GM23338 (cell line): Measurements from ENCODE around the gene SH3RF3. TPM values are rescaled to one million over a fixed set of nuclear protein-coding genes. Genes with fewer than 3 reads are reported as not detected.

Experiments used
- ATAC-seq: fragments of 200-7000 bp; cut with Tn5 transposase; 3 replicates; pipeline ENCODE4 v1.9.1; 2020
- DNase-seq: peaks from one replicate; pipeline ENCODE4 v3.0.0-alpha.2; 2015; ENCODE audit warnings: low spot score
- H2AFZ ChIP-seq: fragments of 200-600 bp; sonication (generic); 2 replicates; pipeline ENCODE4 v1.8.0; 2016; ENCODE audit warnings: antibody characterized with exemption, mild to moderate bottlenecking, moderate library complexity
- H3F3A ChIP-seq: fragments of 200-600 bp; sonication (generic); replicated peaks from 2 replicates; pipeline ENCODE4 v1.8.0; 2017; ENCODE audit warnings: antibody characterized with exemption, mixed run types, low read depth
- H3K27ac ChIP-seq: fragments of 200-600 bp; sonication (generic); 2 replicates; pipeline ENCODE4 v1.6.1; 2016; ENCODE audit warnings: low read depth
- H3K27me3 ChIP-seq: fragments of 200-600 bp; sonication (generic); 2 replicates; pipeline ENCODE4 v1.8.0; 2016; ENCODE audit warnings: mild to moderate bottlenecking, mixed run types, moderate library complexity; ENCODE audit not compliant: insufficient read depth
- H3K36me3 ChIP-seq: fragments of 200-600 bp; sonication (generic); 2 replicates; pipeline ENCODE4 v1.8.0; 2016; ENCODE audit warnings: mild to moderate bottlenecking; ENCODE audit not compliant: insufficient read depth
- H3K4me1 ChIP-seq: fragments of 200-600 bp; sonication (generic); 2 replicates; pipeline ENCODE4 v1.8.0; 2016; ENCODE audit warnings: mild to moderate bottlenecking, moderate library complexity; ENCODE audit not compliant: insufficient read depth
- H3K4me2 ChIP-seq: fragments of 200-600 bp; sonication (generic); 2 replicates; pipeline ENCODE4 v1.7.1; 2017; ENCODE audit warnings: mixed run types
- H3K4me3 ChIP-seq: fragments of 200-600 bp; sonication (generic); 2 replicates; pipeline ENCODE4 v1.6.1; 2016; ENCODE audit warnings: mixed run types
- H3K79me2 ChIP-seq: fragments of 200-600 bp; sonication (generic); replicated peaks from 2 replicates; pipeline ENCODE4 v1.8.0; 2017; ENCODE audit warnings: mild to moderate bottlenecking; ENCODE audit not compliant: insufficient read depth
- H3K9me2 ChIP-seq: fragments of 200-600 bp; sonication (generic); 2 replicates; pipeline ENCODE4 v1.8.0; 2017; ENCODE audit not compliant: insufficient read depth
- H4K20me1 ChIP-seq: fragments of 200-600 bp; sonication (generic); replicated peaks from 2 replicates; pipeline ENCODE4 v1.8.0; 2017; ENCODE audit warnings: mild to moderate bottlenecking; ENCODE audit not compliant: insufficient read depth
- H3K27ac Mint-ChIP-seq: 2 replicates; pipeline ENCODE4 v1.8.0; 2020; ENCODE audit warnings: inconsistent platforms, mild to moderate bottlenecking, moderate library complexity, mixed read lengths
- H3K27me3 Mint-ChIP-seq: 3 replicates; pipeline ENCODE4 v1.8.0; 2022; ENCODE audit warnings: low read depth, mild to moderate bottlenecking, moderate library complexity, mixed read lengths, inconsistent platforms; ENCODE audit not compliant: insufficient read depth, poor library complexity
- H3K36me3 Mint-ChIP-seq: 3 replicates; pipeline ENCODE4 v1.8.0; 2021; ENCODE audit warnings: low read depth, mild to moderate bottlenecking, inconsistent platforms, moderate library complexity, mixed read lengths
- H3K4me1 Mint-ChIP-seq: 3 replicates; pipeline ENCODE4 v1.8.0; 2020; ENCODE audit warnings: mild to moderate bottlenecking, inconsistent platforms, mixed read lengths
- H3K4me3 Mint-ChIP-seq: 3 replicates; pipeline ENCODE4 v1.8.0; 2021; ENCODE audit warnings: moderate library complexity, mild to moderate bottlenecking, inconsistent platforms, mixed read lengths
- H3K9me3 Mint-ChIP-seq: 3 replicates; pipeline ENCODE4 v1.8.0; 2020; ENCODE audit warnings: moderate library complexity, mild to moderate bottlenecking, inconsistent platforms, mixed read lengths
- CREB1 ChIP-seq: fragments of 250-450 bp; sonication (Bioruptor Pico); IDR thresholded peaks from 2 replicates; pipeline ENCODE4 v1.5.0; 2020; ENCODE audit warnings: low read depth, mild to moderate bottlenecking, moderate library complexity
- EZH2 ChIP-seq: fragments of 200-600 bp; sonication (generic); IDR thresholded peaks from one replicate; pipeline ENCODE4 v1.8.0; 2017; ENCODE audit warnings: antibody characterized with exemption, mild to moderate bottlenecking, low read depth; ENCODE audit not compliant: unreplicated experiment
- EZH2phosphoT487 ChIP-seq: fragments of 200-600 bp; sonication (generic); IDR thresholded peaks from one replicate; pipeline ENCODE4 v1.8.1; 2018; ENCODE audit warnings: antibody characterized with exemption; ENCODE audit not compliant: unreplicated experiment
- JUNB ChIP-seq: IDR thresholded peaks from one replicate; pipeline ENCODE4 v1.6.1; 2016; ENCODE audit warnings: antibody characterized with exemption; ENCODE audit not compliant: unreplicated experiment
- NANOG ChIP-seq: IDR thresholded peaks from 2 replicates; pipeline ENCODE4 v1.6.1; 2016; ENCODE audit warnings: antibody characterized with exemption, borderline replicate concordance
- POLR2AphosphoS5 ChIP-seq: IDR thresholded peaks from 2 replicates; pipeline ENCODE4 v1.6.1; 2016; ENCODE audit warnings: antibody characterized with exemption, low read depth
- STAT1 ChIP-seq: IDR thresholded peaks from one replicate; pipeline ENCODE4 v1.6.1; 2016; ENCODE audit warnings: antibody characterized with exemption; ENCODE audit not compliant: unreplicated experiment
- ZNF331 ChIP-seq: fragments of 250-450 bp; sonication (Bioruptor Pico); IDR thresholded peaks from 2 replicates; pipeline ENCODE4 v1.5.0; 2020; ENCODE audit warnings: low read depth, mild to moderate bottlenecking, moderate library complexity
- polyA plus RNA-seq: library from polyadenylated mRNA; unstranded; fragments of >200 nt; fragmentation: Nextera tagmentation; extraction: Ambion mirVana; gene quantifications from 2 replicates; pipeline ENCODE4 v1.2.1, GENCODE V29; 2016
- total RNA-seq: library from RNA; depleted of rRNA; stranded (reverse); fragments of >200 nt; shearing (Covaris generic); gene quantifications from 2 replicates; pipeline ENCODE4 v1.2.3, GENCODE V29; 2014
- TF ChIP-seq, protein P1 (sequence below), 2 experiments: fragments of 200-600 bp in 1 of 2; sonication (generic) in 1 of 2; conservative IDR thresholded peaks; 2 replicates each; pipeline versions ENCODE4 v1.5.1 to v1.6.1; 2016 to 2017; ENCODE audit warnings: antibody characterized with exemption in 2 of 2, low read depth in 2 of 2, mild to moderate bottlenecking in 2 of 2, moderate library complexity in 1 of 2
- TF ChIP-seq, protein P2 (sequence below): IDR thresholded peaks from 2 replicates; pipeline ENCODE4 v1.6.1; 2016; ENCODE audit warnings: antibody characterized with exemption
- TF ChIP-seq, protein P3 (sequence below): fragments of 250-450 bp; sonication (Bioruptor Pico); IDR thresholded peaks from 2 replicates; pipeline ENCODE4 v1.5.0; 2020; ENCODE audit warnings: mild to moderate bottlenecking, moderate library complexity

The SH3RF3 gene
- total and polyA plus RNA-seq, 2 experiments from 2014 or later, result 0.11 to 0.63 TPM

DNA sequence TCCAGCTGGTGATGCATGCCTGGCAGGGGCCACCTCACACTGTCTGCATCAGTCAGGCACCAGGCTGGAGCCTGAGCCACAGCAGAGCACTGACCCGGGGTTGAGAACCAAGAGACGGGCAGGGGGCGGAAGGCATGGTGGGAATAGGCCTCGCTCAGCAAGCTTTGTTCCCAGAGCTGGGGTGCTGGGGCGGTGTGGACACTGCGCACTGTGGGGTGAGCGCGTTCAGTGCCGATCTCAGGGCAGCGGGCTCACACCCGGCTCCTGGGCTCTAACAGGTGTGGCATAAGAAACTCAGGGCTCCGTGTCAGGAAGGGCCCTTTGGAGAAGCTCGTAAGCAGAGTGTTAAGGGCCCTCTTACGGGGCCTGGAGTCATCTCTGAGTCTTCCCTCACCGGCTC lies 15.7 kb downstream of the SH3RF3 start (continued):
- TF ChIP-seq NANOG (no peak), EZH2 (no peak), JUNB (no peak), EZH2phosphoT487 (no peak), STAT1 (no peak)
- TF ChIP-seq, protein P1, sequence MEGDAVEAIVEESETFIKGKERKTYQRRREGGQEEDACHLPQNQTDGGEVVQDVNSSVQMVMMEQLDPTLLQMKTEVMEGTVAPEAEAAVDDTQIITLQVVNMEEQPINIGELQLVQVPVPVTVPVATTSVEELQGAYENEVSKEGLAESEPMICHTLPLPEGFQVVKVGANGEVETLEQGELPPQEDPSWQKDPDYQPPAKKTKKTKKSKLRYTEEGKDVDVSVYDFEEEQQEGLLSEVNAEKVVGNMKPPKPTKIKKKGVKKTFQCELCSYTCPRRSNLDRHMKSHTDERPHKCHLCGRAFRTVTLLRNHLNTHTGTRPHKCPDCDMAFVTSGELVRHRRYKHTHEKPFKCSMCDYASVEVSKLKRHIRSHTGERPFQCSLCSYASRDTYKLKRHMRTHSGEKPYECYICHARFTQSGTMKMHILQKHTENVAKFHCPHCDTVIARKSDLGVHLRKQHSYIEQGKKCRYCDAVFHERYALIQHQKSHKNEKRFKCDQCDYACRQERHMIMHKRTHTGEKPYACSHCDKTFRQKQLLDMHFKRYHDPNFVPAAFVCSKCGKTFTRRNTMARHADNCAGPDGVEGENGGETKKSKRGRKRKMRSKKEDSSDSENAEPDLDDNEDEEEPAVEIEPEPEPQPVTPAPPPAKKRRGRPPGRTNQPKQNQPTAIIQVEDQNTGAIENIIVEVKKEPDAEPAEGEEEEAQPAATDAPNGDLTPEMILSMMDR (conservative IDR thresholded peaks at IDR 0.05; ENCODE audit: low read depth in 2 of 2), result no peak
- TF ChIP-seq, protein P2, sequence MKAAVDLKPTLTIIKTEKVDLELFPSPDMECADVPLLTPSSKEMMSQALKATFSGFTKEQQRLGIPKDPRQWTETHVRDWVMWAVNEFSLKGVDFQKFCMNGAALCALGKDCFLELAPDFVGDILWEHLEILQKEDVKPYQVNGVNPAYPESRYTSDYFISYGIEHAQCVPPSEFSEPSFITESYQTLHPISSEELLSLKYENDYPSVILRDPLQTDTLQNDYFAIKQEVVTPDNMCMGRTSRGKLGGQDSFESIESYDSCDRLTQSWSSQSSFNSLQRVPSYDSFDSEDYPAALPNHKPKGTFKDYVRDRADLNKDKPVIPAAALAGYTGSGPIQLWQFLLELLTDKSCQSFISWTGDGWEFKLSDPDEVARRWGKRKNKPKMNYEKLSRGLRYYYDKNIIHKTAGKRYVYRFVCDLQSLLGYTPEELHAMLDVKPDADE, result no peak

DNA sequence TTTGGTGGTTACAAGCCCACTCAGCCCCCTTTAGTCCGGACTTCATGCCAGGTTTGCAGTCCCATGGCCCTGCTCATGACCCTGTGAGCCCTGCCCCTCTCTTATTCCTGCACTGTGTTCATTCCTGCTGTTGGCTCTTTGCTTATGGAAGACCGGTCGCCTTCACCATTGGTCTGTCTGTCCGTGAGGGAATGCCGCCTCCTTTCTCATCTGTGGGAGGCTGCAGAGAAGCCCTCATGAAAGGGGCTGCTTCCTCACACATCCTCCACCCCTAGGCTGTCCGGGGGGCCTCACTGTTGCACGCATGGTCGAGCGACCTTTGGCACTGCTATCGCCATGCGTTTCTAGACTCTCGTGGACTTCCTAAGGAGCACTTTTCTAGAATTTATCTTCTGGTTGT lies 16.3 kb downstream of the SH3RF3 start:
- Histone ChIP-seq H3K79me2 (no peaks in the 10 kb centered on the region), H3K36me3 (no peaks in the 10 kb centered on the region), H3K9me2 (no peaks in the 10 kb centered on the region), H2AFZ (no peak overlapping the region), H3F3A (no peaks in the 10 kb centered on the region), H3K4me3 (no peak overlapping the region), H3K4me1 (no peaks in the 10 kb centered on the region), H3K27ac (no peak overlapping the region), H3K27me3 (no peaks in the 10 kb centered on the region), H3K4me2 (no peak overlapping the region), H4K20me1 (no peaks in the 10 kb centered on the region)
- no peaks in the 10 kb centered on the region for H3K4me1 Mint-ChIP-seq
- DNase-seq (no peak), ATAC-seq (no peak)
- no peaks in the 10 kb centered on the region for H3K36me3 Mint-ChIP-seq
- no peak overlapping the region for H3K27ac Mint-ChIP-seq
- peaks cover 1% of the 10 kb centered on the region for H3K27me3 Mint-ChIP-seq
- H3K9me3 Mint-ChIP-seq, result no peaks in the 10 kb centered on the region
- H3K4me3 Mint-ChIP-seq, result no peak overlapping the region
- TF ChIP-seq EZH2phosphoT487 (no peak), EZH2 (no peak), STAT1 (no peak), NANOG (no peak), JUNB (no peak), ZNF331 (CRISPR knock-in tag) (no peak), POLR2AphosphoS5 (no peak), CREB1 (CRISPR knock-in tag) (no peak)
- TF ChIP-seq, protein P2, result no peak
- TF ChIP-seq, protein P3, sequence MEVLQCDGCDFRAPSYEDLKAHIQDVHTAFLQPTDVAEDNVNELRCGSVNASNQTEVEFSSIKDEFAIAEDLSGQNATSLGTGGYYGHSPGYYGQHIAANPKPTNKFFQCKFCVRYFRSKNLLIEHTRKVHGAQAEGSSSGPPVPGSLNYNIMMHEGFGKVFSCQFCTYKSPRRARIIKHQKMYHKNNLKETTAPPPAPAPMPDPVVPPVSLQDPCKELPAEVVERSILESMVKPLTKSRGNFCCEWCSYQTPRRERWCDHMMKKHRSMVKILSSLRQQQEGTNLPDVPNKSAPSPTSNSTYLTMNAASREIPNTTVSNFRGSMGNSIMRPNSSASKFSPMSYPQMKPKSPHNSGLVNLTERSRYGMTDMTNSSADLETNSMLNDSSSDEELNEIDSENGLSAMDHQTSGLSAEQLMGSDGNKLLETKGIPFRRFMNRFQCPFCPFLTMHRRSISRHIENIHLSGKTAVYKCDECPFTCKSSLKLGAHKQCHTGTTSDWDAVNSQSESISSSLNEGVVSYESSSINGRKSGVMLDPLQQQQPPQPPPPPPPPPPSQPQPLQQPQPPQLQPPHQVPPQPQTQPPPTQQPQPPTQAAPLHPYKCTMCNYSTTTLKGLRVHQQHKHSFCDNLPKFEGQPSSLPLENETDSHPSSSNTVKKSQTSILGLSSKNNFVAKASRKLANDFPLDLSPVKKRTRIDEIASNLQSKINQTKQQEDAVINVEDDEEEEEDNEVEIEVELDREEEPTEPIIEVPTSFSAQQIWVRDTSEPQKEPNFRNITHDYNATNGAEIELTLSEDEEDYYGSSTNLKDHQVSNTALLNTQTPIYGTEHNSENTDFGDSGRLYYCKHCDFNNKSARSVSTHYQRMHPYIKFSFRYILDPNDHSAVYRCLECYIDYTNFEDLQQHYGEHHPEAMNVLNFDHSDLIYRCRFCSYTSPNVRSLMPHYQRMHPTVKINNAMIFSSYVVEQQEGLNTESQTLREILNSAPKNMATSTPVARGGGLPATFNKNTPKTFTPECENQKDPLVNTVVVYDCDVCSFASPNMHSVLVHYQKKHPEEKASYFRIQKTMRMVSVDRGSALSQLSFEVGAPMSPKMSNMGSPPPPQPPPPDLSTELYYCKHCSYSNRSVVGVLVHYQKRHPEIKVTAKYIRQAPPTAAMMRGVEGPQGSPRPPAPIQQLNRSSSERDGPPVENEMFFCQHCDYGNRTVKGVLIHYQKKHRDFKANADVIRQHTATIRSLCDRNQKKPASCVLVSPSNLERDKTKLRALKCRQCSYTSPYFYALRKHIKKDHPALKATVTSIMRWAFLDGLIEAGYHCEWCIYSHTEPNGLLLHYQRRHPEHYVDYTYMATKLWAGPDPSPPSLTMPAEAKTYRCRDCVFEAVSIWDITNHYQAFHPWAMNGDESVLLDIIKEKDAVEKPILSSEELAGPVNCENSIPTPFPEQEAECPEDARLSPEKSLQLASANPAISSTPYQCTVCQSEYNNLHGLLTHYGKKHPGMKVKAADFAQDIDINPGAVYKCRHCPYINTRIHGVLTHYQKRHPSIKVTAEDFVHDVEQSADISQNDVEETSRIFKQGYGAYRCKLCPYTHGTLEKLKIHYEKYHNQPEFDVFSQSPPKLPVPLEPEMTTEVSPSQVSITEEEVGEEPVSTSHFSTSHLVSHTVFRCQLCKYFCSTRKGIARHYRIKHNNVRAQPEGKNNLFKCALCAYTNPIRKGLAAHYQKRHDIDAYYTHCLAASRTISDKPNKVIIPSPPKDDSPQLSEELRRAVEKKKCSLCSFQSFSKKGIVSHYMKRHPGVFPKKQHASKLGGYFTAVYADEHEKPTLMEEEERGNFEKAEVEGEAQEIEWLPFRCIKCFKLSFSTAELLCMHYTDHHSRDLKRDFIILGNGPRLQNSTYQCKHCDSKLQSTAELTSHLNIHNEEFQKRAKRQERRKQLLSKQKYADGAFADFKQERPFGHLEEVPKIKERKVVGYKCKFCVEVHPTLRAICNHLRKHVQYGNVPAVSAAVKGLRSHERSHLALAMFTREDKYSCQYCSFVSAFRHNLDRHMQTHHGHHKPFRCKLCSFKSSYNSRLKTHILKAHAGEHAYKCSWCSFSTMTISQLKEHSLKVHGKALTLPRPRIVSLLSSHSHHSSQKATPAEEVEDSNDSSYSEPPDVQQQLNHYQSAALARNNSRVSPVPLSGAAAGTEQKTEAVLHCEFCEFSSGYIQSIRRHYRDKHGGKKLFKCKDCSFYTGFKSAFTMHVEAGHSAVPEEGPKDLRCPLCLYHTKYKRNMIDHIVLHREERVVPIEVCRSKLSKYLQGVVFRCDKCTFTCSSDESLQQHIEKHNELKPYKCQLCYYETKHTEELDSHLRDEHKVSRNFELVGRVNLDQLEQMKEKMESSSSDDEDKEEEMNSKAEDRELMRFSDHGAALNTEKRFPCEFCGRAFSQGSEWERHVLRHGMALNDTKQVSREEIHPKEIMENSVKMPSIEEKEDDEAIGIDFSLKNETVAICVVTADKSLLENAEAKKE, result no peak
- TF ChIP-seq, protein P1 (conservative IDR thresholded peaks at IDR 0.05; ENCODE audit: low read depth in 2 of 2), result no peak
